ENCODE measurements around the gene LSP1.

LSP1 gene

DNA sequence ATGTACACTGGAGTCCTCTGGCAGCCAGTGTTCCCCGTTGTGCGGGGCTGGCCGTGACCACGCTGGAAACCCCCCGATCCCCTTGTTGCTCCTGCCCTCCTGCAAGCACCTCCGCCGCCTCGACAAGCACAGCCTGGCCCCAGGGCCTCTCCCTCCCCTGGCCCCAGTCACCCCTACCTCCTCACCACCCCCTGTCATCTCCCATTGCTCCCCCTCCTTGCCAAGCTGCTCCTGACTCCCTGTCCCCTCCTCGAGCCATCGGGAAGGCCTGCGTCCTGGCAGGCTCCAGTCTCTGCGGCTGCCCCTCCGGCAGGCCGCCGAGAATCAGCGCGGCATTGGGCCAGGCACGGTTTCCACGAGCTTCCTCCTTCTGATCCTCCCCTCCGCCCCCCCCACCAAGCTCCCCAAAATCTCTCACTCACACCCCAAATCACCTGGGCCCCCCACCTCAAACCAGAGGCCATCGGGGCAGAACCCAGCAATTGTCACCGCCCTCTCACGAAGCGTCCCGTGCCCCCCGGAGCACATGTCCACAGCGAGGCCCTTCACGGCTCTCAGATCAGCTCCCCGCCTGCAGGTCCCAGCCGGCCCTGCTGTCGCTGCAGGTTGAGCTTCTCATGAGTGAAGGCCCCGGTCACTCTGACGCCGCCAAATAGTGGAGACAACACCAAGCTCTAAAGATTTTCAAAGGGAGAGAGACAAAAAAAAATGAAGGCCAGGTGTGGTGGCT lies 5.7 kb upstream of the LSP1 start:
- DNase-seq (ENCODE audit: insufficient read length, low spot score) (no peak), FAIRE-seq (no peak)

DNA sequence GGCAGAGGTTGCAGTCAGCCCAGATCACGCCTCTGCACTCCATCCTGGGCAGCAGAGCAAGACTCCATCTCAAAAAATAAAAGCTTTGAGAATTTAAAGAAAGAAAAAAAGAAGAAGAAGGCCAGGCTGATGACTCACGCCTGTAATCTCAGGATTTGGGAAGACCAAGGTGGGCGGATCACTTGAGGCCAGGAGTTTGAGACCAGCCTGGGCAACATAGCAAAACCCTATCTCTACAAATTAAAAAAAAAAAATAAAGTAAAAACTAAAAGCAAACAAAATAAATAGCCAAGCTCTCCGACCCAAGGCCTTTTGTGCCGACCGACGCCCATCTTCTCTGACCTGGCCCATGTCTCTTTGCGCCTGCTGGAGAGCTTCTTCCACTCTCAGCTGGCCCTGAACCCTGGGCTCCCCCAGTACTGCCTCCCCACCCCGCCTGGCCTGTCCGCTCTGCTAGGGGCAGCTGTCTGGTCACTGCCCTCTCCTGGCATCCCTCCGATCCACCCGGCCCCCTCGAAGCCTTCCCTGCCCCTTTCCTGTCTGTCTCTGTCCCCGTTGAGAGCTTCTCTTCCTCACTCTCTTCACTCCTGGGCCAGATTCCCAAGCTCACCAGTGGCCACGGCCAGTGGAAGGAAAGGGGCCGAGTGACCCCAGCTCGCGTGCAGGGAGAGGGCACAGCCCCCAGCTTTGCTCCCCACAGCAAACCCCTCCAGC lies 4.8 kb upstream of the LSP1 start:
- no peak for DNase-seq (ENCODE audit: insufficient read length, low spot score)
- FAIRE-seq: no peak

DNA sequence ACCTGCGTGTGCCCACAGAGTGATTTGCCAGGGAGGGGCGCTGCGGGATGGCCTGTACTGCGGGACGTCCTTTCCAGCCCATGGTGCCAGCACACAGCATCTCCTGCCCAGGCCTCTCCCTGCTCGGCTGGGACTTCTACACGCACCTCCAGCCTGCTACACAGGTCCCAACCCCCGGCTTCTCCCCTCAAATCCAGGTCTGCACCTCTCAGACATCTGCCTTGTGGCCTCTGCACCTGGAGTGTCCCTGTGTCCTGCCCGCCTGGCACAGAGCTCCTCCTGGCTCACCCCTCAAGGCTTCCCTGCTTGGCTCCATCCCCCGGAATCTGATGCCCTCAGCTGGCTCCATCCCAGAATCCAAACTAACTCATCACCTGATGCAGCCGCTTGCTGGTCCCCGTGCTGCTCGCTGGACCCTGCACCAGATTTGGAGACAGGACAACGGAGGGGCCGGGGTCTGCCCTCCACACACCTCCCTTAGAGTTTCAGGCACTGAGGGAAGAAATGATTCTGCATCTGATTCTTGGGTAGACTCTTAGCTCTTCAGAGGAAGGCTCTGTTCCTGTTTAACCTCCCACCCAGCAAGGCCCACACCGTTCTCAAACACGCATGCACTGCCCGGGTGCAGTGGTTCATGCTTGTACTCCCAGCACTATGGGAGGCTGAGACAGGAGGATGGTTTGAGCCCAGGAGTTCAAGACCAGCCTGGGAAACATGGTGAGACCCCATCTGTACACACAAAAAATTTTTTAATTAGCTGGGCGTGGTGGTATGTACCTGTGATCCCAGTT lies 4.0 kb upstream of the LSP1 start:
- FAIRE-seq: no peak
- DNase-seq (ENCODE audit: insufficient read length, low spot score): no peak

DNA sequence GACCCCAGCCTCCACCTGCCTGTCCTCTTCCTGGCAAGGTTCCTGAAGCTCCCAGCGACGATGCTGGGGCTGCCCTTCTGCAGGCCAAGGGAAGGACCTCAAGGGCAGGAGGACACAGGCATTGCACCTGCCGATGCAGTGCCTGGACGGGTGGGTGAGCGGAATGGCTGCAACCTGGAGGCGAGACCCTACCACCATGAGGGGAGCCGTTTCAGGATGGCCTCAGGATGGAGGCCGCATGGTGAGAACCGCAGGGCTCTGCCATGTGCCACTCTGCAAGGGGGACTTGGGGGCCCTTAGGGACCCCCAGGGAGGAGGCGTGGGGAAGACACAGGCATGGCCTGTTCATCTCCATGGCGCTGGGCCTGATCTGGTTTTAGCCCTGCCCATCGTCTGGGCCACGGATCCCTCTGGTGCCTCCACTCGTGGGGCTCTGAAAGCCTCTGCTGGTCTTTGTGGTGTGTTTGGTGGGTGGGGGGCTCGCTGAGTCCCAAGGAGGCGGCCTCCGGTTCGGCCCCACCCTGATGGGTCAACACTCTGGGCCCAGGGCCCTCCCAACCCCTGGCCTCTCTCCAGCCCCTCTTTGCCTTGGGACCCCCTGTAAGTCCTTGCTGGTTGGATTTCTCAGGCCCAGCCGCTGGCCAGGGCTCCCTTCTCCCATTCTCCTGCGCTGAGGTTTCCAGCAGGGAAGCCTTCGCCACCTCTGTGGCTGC lies 1.3 kb upstream of the LSP1 start:
- FAIRE-seq (no peak), DNase-seq (ENCODE audit: insufficient read length, low spot score) (no peak)

DNA sequence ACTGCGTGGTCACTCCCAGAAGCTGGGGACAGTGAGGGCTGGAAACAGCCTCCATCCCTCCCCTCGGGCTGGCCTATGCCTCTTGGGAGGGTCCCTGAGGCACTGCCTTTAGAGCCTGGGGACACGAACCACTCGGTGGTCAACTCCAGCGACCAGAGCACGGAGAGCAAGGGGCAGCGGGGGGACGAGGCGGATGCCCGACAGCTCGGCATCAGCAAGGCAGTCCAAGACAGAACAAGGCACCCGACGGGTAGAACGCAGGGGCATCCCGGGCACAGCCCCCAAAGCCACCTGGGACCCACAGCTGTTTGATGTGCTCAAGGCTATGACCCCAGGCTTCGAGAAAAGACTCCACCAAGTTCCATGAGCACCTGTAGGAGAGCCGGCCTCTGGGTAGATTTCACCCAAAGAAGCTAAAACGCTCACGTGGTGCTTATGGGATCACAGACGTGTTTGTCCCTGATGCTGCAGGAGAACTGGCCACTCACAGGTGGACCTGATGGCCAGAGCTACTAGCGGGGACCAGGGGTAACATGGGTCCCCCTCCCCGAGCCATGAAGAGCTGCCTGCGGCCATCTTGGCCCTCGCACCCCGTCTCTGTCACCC lies 510 bp upstream of the LSP1 start:
- no peak for FAIRE-seq
- no peak for DNase-seq (ENCODE audit: insufficient read length, low spot score)

DNA sequence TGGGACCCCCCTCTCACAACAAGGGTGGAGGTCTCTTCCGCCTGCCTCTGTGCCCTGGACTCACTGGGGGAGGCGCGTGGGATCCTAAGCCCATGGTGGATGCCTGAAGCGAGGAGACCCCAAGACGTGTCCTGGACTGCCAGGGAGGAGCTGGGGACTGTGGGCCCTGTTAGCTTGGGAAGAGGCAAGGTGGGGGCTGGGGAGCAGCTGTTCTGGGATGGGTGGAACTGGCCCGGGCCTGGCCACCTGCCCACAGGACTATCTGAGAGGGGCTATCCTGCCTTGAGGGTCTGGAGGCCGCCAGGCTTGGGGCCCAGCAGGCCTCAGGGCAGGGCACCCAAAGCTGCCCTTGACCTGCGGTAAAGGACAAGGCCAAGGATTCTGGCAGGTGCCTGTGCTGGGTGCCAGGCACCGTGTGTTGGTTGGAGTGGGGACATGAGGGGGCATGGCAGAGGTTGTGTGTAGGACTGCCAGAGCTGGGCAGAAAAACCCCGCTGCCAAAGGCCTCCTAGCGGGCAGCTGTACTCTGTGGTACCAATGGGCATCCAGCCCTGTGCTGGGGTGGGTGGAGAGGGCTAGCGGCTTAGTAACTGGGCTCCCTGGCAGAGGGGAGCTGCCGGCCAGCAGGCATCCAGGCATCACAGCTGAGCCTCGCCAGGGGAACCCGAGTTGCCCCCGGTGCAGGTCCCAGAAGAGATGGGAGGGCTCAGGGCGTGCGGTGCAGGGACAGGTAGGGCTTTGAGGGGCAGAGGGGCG lies 670 bp downstream of the LSP1 start:
- DNase-seq (ENCODE audit: insufficient read length, low spot score): no peak
- no peak for FAIRE-seq

DNA sequence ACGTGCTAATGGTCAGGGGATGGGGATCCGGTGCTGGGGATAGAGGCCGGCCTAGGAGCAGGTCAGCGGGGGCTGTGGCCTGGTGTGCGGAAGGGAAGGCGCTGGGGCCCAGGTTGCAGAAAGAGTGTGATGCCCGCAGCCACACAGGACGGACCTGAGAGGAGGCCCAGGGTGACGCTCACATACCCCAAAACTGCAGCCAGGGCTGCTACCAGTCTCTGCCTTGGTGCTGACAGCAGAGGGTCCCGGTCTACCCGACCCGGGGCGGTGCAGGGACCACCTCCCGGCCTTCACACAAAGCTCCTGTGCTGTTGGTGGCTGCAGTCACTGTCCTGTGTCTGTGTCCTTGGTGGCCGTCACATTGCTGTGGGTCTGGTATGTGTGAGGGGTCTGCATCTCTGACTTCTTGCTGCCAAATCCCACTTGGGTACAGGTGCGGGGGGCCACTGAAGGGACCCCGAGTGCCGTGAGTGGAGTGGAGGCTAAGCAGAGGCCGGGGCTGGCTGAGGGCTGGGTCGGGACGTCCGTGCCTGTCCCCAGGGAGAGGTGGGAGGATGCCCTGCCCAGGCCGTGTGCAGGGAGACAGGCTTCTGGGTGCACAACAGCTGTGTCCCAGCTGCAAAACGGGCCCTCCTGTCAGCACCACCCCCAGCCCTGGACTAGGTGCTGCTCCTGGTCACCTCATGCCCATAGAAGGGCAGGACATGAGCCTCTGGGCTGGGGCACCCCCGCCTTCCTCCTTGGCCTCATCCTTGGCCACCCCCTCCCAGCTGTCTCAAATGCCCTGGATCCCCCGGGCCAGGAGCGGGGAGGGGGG lies 1.5 kb downstream of the LSP1 start:
- FAIRE-seq (no peak), DNase-seq (ENCODE audit: insufficient read length, low spot score) (no peak)

DNA sequence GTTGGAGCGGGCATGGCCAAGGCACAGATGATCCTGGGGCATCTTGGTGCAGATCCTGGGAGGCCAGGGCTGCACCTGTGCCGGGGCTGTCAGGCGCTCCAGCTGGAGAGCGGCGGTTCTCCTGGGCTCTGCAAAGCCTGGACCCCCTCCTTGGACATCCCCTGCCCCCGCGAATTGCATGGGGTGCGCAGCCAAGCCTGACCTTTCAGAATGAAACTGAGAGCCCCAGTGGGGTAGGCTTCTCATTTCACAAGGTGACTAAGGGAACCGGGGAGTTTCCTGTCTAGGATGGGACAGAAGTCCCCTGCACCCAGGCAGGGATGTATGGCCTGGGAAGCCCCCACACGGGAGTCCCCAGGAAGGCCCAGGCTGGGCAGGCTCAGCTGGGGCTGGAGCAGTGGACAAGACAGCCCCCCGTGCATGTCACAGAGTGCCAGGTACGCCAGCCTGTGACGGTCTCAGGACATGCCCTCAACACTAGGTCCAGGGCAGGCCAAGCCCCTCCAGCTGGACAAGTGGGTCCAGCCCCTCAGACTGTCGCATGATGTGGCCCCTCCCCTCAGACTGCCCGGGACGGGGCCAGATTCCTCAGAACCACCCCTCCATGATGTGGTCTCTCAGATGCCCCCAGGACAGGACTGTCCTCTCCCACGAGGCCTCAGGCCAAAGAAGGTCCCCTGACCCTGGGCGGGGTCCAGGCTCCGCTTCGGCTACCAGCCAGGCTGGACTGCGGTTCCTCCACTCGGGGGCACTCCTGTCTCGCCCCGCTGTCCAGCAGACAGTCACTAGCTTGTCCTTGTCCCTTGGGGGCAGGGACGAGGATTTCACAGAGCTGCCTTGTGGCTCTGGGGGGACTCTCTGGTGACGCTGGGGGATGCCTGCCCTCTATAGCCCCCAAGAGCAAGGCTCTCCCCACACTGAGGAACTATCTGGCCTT lies 2.3 kb downstream of the LSP1 start:
- no peak for FAIRE-seq

DNA sequence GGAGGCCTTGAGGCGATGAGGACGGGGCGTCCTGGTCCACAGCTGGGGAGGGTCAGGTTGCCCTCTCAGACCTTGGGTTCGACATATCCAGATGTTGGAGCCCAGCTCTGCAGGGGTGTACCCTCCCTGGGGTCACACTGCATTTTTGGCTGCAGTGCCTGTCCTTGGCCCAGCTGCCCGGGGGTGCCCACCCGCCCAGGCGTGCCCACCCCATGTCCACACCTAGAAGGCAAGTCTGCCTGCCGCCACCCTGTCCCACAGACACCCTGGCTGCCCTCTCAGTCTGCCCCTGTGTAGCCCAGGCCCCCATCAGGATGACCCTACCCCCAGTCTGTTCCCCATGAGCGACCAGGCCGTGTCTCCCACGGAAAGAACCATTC lies 3.0 kb downstream of the LSP1 start:
- no peak for FAIRE-seq
- no peak for DNase-seq (ENCODE audit: insufficient read length, low spot score)

More for the DNA sequence above, 2.3 kb downstream of the LSP1 start:
- DNase-seq (ENCODE audit: insufficient read length, low spot score): no peak

DNA sequence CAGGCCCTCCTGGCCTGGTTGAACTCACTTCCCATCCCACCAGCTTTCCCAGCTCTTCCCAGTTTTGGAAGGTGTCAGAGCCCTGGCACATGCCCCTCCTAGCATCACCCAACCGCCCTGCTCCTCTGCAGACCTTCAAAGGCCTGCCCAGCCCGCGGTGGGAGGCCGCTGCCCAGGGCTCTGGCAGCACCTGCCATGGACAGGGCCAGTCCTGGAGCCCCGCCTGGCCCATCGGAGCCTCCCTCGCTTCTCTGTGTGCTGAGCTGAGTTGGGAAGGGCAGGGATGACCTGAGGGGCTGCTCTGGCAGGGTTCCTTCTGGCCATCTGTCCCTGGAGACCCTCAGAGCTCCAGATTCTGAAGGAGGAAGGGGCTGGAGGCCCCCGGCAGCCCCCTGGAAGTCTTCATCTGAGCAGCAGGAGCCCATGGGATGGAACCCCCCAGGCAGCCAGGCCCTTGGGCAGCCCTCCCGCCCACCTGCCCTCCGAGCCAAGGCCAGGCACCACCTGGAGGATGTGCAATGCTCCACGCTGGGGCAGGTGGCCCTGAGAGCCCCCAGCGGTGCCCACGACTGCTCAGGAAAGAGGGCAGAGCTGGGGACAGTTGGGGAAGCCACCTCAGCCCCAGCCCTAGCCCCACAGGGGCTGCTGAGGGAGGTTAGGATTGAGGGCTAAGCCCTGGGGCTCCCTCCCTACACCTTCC lies 3.6 kb downstream of the LSP1 start:
- DNase-seq (ENCODE audit: insufficient read length, low spot score): no peak
- no peak for FAIRE-seq

DNA sequence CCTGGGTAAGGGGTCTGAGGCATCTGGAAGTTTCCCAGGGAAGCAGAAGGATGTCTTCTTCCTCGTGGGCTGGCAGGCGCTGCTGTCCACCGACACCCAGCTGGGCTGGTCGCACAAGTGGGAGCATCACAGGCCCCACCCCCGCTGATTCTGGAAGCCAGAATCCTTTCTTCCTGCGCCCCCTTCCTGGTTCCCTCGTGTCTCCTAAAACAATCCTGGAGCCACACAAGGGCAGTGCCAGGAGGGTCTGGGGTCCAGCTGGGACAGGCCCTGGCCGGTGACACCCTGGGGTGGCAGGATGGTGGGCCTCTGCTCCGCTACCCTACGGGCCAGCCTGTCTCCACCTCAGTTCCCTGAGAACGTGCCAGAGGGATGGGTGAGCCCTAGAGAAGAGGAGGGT lies 4.2 kb downstream of the LSP1 start:
- no peak for FAIRE-seq

DNA sequence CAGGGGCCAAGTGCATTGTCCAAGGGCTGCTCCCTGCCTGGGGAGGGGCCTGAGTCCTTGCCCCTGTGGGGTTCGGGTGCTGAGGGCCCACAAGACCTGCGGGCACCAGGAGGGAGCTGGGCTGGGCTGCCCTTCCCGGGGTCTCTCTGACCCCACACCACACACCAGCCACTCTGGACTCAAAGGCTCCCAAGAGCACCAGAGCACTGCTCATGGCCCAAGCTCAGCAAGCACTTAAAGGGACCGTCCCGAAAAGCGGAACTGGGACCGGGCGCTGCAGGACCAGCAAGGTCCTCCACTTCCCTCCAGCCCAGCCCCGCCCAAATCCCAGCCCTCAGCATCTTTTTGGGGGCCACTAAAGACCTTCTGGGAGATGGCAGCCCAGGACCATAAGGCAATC lies 5.3 kb downstream of the LSP1 start:
- DNase-seq (ENCODE audit: insufficient read length, low spot score) (no peak), FAIRE-seq (no peak)

More for the DNA sequence above, 4.2 kb downstream of the LSP1 start:
- no peak for DNase-seq (ENCODE audit: insufficient read length, low spot score)

DNA sequence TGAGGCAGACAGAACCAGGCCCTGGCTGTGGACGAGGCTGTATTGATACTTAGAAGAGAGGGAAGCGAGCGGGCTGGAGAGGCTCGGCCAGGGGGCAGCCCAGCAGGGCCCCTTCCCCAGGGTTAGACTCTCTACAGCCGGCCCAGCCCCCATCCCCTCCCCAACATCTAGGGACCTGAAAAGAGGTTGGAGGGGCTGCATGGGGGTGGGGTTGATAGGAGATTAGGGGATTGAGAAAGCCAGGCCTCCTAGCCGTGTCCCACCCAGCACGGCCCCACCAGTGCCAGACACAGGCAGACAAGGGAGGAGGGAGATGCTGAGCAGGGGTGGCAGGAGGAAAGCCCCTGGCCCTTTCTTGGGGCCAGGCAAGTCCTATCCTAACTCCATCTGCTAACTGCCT lies 5.7 kb downstream of the LSP1 start:
- FAIRE-seq (no peak), DNase-seq (ENCODE audit: insufficient read length, low spot score) (no peak)

DNA sequence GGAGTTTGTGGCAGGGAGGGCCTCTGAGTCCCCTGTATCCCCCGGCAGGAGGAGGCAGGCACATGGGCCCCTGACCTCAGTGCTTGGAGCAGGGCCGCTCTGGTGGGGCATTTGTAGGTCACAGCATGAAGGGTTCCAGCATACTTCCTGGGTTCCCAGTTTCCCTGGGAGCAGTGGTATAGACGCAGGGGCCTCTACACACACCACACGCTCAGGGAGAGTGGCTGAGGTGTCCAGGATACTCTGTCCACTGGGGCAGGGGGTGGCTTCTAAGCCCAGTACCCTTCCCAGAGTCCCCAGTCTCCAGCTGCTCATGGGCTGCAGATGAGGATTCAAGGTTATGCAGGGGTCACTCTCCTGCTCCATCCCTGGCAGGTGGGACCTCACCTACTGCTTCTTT lies 6.1 kb downstream of the LSP1 start:
- no peak for FAIRE-seq

DNA sequence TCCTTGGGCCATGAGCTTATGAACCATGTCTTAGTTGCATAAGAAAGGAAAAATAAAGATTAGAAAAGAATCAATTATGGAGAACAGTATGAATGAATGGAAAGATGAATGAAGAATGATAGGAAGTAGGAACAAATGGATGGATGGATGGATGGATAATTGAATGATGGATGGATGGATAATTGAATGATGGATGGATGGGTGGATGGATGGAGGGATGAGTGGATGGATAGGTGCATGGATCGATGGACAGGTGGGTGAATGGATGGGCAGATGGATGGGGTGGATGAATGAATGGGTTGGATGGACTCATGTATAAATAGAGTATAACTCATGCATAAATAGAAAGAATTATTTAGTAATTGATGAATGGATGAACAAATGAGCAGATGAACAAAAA lies 7.2 kb downstream of the LSP1 start:
- DNase-seq (ENCODE audit: insufficient read length, low spot score): no peak
- no peak for FAIRE-seq

More for the DNA sequence above, 6.1 kb downstream of the LSP1 start:
- DNase-seq (ENCODE audit: insufficient read length, low spot score): no peak

DNA sequence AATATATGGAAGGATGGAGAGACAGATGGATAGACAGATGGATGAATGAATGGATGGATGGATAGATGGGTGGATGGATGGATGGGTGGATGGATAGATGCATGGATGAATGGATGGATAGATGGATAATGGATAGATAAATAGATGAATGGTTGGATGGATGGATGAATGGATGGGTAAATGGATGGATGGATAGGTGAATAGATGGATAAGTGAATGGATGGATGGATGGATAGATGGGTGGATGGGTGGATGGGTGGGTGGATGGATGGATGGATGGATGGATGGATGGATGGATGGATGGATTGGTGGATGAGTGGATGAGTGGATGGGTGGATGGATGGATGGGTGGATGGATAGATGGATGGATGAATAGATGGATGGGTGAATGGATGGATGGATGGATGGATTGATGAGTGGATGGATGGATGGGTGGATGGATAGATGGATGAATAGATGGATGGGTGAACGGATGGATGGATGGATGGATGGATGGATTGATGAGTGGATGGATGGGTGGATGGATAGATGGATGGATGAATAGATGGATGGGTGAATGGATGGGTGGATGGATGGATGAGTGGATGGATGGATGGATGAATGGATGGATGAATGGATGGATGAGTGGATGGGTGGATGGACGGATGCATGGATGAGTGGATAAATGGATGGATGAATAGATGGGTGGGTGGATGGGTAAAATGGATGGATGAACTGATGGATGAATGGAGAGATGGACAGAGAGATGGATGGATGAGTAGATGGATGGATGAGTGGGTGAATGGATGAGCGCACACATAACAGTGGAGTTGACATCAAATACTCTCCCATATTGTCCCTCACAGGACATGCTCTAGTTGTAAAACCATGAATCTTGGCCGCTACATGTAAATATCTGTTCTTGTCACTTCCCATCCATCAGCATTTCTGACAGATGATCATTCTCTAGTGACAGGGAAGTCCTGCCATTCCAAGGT lies 8.8 kb downstream of the LSP1 start:
- FAIRE-seq: no peak

More for the DNA sequence above, 8.8 kb downstream of the LSP1 start:
- no peak for DNase-seq (ENCODE audit: insufficient read length, low spot score)
